IMR-90 (cell line): ENCODE measurements around the gene ABHD15.

Experiments used
- CTCF ChIP-seq: conservative IDR thresholded peaks from 2 replicates; pipeline ENCODE4 v1.5.1; 2012; ENCODE audit warnings: mild to moderate bottlenecking, low read depth, low read length, improper control_type of control experiment
- POLR2A ChIP-seq: IDR thresholded peaks from 2 replicates; pipeline ENCODE4 v1.6.1; 2012; ENCODE audit warnings: mild to moderate bottlenecking, low read depth, low read length
- RAD21 ChIP-seq: IDR thresholded peaks from 2 replicates; pipeline ENCODE4 v1.6.1; 2012; ENCODE audit warnings: low read length, improper control_type of control experiment
- RCOR1 ChIP-seq: IDR thresholded peaks from 2 replicates; pipeline ENCODE4 v1.6.1; 2012; ENCODE audit warnings: mild to moderate bottlenecking, low read length, improper control_type of control experiment; ENCODE audit not compliant: insufficient replicate concordance
- RFX5 ChIP-seq: IDR thresholded peaks from 2 replicates; pipeline ENCODE4 v1.8.0; 2012; ENCODE audit warnings: low read depth, mild to moderate bottlenecking, low read length, moderate library complexity
- SMC3 ChIP-seq: fragments of 150-350 bp; IDR thresholded peaks from 2 replicates; pipeline ENCODE4 v1.6.1; 2016; ENCODE audit warnings: low read depth, mild to moderate bottlenecking, antibody characterized with exemption, low read length, moderate library complexity

- no peak for TF ChIP-seq CTCF
- TF ChIP-seq RAD21, result no peak
- TF ChIP-seq RFX5, result no peak
- no peak for TF ChIP-seq RCOR1
- TF ChIP-seq POLR2A, result no peak
- TF ChIP-seq SMC3, result no peak
These were observed 32.9 kb downstream of the ABHD15 start for GRCh38 chr17:29533976-29534375.
